SK-N-MC (cell line): ENCODE results near the gene PCBP2.

ENCODE experiments used
- DNase-seq: peaks from one replicate; pipeline ENCODE4 v3.0.0-alpha.2; 2011; ENCODE audit warnings: low read depth, low spot score
- H3K27ac ChIP-seq: fragments of 200-600 bp; sonication (generic); 2 replicates; pipeline ENCODE4 v1.5.1; 2016; ENCODE audit warnings: mixed run types
- H3K36me3 ChIP-seq: fragments of 200-600 bp; sonication (generic); 2 replicates; pipeline ENCODE4 v1.6.1; 2017; ENCODE audit warnings: antibody characterized with exemption, low read length, mixed read lengths; ENCODE audit not compliant: insufficient read depth
- H3K4me3 ChIP-seq: fragments of 200-600 bp; sonication (generic); 2 replicates; pipeline ENCODE4 v1.5.1; 2016
- H3K9ac ChIP-seq: fragments of 200-600 bp; sonication (generic); 2 replicates; pipeline ENCODE4 v1.8.0; 2017; ENCODE audit warnings: mixed run types, mixed read lengths; ENCODE audit not compliant: insufficient read length
- H3K9me3 ChIP-seq: fragments of 200-600 bp; sonication (generic); 2 replicates; pipeline ENCODE4 v1.6.1; 2017; ENCODE audit warnings: low read depth, mild to moderate bottlenecking, antibody characterized with exemption, low read length, moderate library complexity, mixed read lengths
- EZH2 ChIP-seq: fragments of 200-600 bp; sonication (generic); IDR thresholded peaks from one replicate; pipeline ENCODE4 v1.6.1; 2017; ENCODE audit warnings: antibody characterized with exemption
- FOXP2 ChIP-seq: optimal IDR thresholded peaks from 2 replicates; pipeline ENCODE3; 2011; ENCODE audit warnings: mild to moderate bottlenecking, moderate library complexity; ENCODE audit not compliant: insufficient read depth; ENCODE audit errors: extremely low read length, control extremely low read depth
- POLR2AphosphoS5 ChIP-seq: IDR thresholded peaks from 2 replicates; pipeline ENCODE4 v1.6.1; 2012; ENCODE audit warnings: mild to moderate bottlenecking, low read depth, low read length, borderline replicate concordance

PCBP2 gene

DNA sequence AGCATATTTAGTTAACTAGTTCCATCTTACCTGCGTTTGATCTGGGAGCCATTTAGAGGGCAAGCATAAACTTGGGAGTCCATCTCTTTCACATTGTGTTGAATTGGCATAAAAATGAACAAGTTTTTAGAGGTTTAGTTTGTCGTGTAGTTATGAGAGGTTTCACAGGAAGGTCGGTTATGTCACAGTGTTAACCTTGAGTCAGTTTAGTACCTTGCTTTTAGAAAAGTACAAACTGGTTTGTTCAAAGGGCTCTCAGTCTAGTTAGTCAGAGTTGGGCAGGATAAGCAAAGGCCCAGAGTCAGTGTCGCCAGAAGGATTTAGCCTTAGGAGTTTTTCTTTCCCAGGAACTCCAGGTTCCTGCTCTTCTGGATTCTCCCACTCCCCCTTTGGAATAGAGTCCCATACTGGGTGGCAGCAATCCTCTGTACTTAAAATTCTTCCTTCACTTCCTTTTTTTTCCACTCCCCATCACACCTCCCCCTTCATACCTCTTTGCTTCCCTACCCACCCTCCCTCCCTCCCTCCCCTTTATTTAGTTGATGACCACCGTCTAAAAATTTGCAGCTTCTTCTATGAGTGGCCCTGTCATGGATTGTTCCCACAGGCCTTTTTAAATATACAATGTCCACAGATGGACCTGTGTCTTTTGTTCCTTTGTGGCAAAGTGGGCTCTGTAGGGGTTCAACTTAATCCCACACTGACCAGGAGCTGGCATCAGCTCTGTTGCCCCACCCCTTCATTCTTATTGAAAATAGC is 12.1 kb downstream of the PCBP2 start:
- H3K27ac ChIP-seq: peak overlapping the region; percentile 27; the same call in 1 of the 2 replicates
- no peak overlapping the region for H3K9ac ChIP-seq
- no peak overlapping the region for H3K4me3 ChIP-seq
- no peaks in the 10 kb centered on the region for H3K9me3 ChIP-seq
- no peak for DNase-seq
- TF ChIP-seq FOXP2 (no peak), EZH2 (no peak), POLR2AphosphoS5 (no peak)
- H3K36me3 ChIP-seq: peaks cover 100% of the 10 kb centered on the region

- no peak overlapping the region for H3K9ac ChIP-seq
- no peak for DNase-seq
- TF ChIP-seq POLR2AphosphoS5 (no peak), FOXP2 (no peak), EZH2 (no peak)
- H3K36me3 ChIP-seq: peaks cover 100% of the 10 kb centered on the region
- no peak overlapping the region for H3K4me3 ChIP-seq
- no peak overlapping the region for H3K27ac ChIP-seq
- no peaks in the 10 kb centered on the region for H3K9me3 ChIP-seq
These were observed 12.9 kb downstream of the PCBP2 start for GRCh38 chr12:53464685-53465418.

GRCh38 chr12:53465679-53466078 is 13.8 kb downstream of the PCBP2 start:
- H3K27ac ChIP-seq: 0 out of 2 replicates have a peak overlapping the region, but pooled peaks have one; percentile 26
- peaks cover 100% of the 10 kb centered on the region for H3K36me3 ChIP-seq
- no peak overlapping the region for H3K9ac ChIP-seq
- H3K9me3 ChIP-seq: no peaks in the 10 kb centered on the region
- no peak overlapping the region for H3K4me3 ChIP-seq
- TF ChIP-seq EZH2 (no peak), POLR2AphosphoS5 (no peak), FOXP2 (no peak)
- no peak for DNase-seq

- H3K9ac ChIP-seq: no peak overlapping the region
- H3K9me3 ChIP-seq: no peaks in the 10 kb centered on the region
- TF ChIP-seq EZH2 (no peak), POLR2AphosphoS5 (no peak), FOXP2 (no peak)
- no peak for DNase-seq
- no peak overlapping the region for H3K4me3 ChIP-seq
- H3K27ac ChIP-seq: no peak overlapping the region
- peaks cover 99% of the 10 kb centered on the region for H3K36me3 ChIP-seq
These were observed 14.7 kb downstream of the PCBP2 start for GRCh38 chr12:53466640-53467039.

DNA sequence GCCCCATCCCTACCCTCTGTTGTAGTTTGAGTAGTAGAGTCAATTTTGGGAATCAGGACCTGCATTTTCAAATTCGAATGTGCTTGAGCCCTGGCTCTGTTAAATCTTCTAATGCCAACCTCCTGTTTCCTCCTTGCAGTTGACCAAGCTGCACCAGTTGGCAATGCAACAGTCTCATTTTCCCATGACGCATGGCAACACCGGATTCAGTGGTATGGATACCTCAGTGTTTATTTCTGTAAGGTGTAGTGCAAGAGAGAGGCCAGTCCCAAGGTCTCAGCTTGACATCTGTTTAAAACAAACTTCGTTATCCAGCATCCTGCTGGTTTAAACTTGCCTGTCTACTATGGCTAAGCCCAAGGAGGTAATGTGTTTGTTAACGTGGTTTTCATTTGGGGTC is 15.2 kb downstream of the PCBP2 start:
- TF ChIP-seq EZH2: no peak
- Histone ChIP-seq H3K36me3 (peaks cover 99% of the 10 kb centered on the region), H3K9ac (no peak overlapping the region), H3K4me3 (no peak overlapping the region), H3K9me3 (no peaks in the 10 kb centered on the region), H3K27ac (no peak overlapping the region)
- no peak for DNase-seq

DNA sequence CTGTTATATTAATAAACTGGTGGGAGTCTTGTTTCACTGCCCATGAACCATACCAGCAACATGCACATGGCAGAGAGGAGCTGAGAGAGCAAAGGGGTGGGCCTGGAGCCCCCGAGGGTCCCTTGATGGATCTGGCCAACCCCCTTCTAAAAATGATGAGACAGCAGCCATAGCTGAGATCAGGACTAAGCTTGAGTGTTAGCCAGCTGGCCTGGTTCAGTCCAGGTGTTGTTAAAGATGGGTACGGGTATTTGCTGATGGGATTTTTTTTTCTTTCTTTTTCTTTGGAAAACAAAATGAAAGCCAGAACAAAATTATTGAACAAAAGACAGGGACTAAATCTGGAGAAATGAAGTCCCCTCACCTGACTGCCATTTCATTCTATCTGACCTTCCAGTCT is 16.0 kb downstream of the PCBP2 start:
- Histone ChIP-seq H3K36me3 (peaks cover 99% of the 10 kb centered on the region), H3K4me3 (no peak overlapping the region), H3K9ac (no peak overlapping the region), H3K27ac (no peak overlapping the region), H3K9me3 (no peaks in the 10 kb centered on the region)
- TF ChIP-seq FOXP2 (no peak), POLR2AphosphoS5 (no peak), EZH2 (no peak)
- no peak for DNase-seq

DNA sequence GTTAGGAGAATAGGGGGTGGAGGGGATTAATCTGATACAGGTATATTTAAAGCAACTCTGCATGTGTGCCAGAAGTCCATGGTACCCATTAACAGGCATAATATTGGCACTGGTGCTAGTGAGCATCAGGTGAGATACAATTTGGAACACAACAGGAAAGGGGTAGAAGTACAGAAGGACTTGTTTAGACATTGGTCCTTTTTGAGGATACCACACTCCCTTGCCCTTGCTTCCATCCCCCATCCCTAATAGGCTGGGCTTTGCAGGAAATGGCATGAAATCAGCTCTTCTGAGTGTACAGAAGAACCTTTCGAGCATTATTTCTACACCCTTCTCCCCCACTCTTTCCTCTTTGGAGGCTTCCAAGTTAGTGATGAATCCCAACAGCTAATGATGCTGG is 16.4 kb downstream of the PCBP2 start:
- Histone ChIP-seq H3K9me3 (no peaks in the 10 kb centered on the region), H3K36me3 (peaks cover 99% of the 10 kb centered on the region), H3K27ac (no peak overlapping the region), H3K9ac (no peak overlapping the region), H3K4me3 (no peak overlapping the region)
- no peak for DNase-seq
- TF ChIP-seq EZH2: no peak
- no peak for TF ChIP-seq POLR2AphosphoS5
- no peak for TF ChIP-seq FOXP2

DNA sequence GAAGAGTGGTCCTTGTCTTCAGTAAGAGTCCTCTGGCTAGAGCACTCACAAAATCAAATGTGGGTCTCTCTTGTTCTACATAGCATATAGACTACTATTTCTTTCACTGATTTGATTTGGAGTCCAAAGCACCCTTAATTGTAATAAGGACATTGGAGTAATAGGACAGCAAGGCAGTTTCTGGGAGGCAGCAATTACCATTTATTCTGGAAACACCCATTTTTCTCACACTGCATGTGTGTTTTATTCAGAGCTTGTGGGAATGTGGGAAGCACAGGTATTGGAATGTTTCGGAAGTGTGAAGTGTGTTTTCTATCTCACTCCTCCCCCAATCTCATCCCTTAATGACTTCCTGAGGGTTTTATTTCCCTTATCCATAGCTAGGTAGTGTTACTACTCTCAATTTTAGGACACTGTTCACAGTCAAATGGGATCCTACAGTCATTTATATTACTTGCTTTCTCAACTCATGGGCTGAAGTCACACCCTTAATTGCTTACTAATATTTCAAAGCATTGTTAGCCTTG is 20.2 kb downstream of the PCBP2 start:
- no peak for DNase-seq
- TF ChIP-seq FOXP2 (no peak), EZH2 (no peak), POLR2AphosphoS5 (no peak)
- H3K36me3 ChIP-seq: peaks cover 99% of the 10 kb centered on the region
- H3K4me3 ChIP-seq: no peak overlapping the region
- peak overlapping the region; percentile 67 for H3K27ac ChIP-seq
- H3K9me3 ChIP-seq: no peaks in the 10 kb centered on the region
- no peak overlapping the region for H3K9ac ChIP-seq
